AG10803 (cell line): ENCODE data around the gene MYH15.

Experiments
- DNase-seq: peaks from one replicate; pipeline ENCODE4 v3.0.0; 2010; ENCODE audit warnings: low read depth
- H3K4me3 ChIP-seq: 2 replicates; pipeline ENCODE4 v1.5.1; 2011; ENCODE audit warnings: mild to moderate bottlenecking, low read length, control low read depth
- TF ChIP-seq, protein P1 (sequence below): conservative IDR thresholded peaks from 2 replicates; pipeline ENCODE4 v1.5.1; 2011; ENCODE audit warnings: mild to moderate bottlenecking, low read length, control low read depth, inconsistent platforms

The MYH15 gene

DNA sequence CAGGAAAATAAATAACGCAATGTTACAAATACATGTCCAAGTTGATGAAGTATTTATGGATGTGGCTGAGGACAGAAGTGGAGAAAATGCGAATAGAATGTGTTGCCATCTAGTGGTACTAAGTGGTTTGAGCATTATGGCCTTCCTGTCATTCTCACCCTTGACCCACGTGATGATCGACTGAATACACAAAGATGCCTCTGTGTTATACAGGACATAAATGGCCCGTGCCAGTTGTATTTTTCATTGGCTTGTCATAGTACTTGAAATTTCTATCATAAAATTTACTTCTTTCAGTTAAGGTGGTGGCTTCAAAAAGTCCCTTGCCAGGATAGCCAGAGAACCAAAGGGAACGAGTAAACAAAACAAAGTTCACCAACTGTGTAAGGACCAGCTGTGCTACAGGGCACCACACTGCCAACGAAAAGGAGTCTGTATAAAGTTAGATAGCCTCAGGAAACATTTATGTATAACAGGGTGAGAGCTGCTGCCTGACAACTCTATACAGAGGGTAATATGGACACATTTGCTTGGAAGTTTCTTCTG lies 103.7 kb downstream of the MYH15 start:
- peak; percentile 76 for DNase-seq
- H3K4me3 ChIP-seq, result no peak overlapping the region
- TF ChIP-seq, protein P1, sequence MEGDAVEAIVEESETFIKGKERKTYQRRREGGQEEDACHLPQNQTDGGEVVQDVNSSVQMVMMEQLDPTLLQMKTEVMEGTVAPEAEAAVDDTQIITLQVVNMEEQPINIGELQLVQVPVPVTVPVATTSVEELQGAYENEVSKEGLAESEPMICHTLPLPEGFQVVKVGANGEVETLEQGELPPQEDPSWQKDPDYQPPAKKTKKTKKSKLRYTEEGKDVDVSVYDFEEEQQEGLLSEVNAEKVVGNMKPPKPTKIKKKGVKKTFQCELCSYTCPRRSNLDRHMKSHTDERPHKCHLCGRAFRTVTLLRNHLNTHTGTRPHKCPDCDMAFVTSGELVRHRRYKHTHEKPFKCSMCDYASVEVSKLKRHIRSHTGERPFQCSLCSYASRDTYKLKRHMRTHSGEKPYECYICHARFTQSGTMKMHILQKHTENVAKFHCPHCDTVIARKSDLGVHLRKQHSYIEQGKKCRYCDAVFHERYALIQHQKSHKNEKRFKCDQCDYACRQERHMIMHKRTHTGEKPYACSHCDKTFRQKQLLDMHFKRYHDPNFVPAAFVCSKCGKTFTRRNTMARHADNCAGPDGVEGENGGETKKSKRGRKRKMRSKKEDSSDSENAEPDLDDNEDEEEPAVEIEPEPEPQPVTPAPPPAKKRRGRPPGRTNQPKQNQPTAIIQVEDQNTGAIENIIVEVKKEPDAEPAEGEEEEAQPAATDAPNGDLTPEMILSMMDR, result peak; percentile 91

- peak; percentile 46 for DNase-seq
- TF ChIP-seq, protein P1, result no peak
- no peak overlapping the region for H3K4me3 ChIP-seq
Observed at GRCh38 chr3:108406063-108406660, 104.2 kb downstream of the MYH15 start.

DNA sequence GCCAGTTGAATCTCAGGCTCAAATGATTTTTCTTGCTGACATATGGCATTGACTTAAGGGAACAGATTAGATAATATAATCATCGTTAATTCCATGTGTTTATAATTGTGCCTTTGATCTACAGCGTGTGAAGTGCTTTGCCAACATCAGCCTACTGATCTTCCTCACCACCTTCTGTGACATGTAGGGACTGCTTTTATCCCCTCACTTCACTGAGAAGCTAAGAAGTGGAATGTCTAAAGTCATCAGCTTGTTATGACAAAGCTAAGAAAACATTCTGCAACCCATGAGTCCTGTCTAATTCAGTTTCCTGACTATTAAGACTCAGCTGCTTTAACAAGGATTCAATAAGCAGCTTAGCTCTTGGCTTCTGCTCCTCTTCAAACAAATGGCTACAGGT lies 106.0 kb downstream of the MYH15 start:
- DNase-seq, result no peak
- no peak overlapping the region for H3K4me3 ChIP-seq
- TF ChIP-seq, protein P1, result no peak

DNA sequence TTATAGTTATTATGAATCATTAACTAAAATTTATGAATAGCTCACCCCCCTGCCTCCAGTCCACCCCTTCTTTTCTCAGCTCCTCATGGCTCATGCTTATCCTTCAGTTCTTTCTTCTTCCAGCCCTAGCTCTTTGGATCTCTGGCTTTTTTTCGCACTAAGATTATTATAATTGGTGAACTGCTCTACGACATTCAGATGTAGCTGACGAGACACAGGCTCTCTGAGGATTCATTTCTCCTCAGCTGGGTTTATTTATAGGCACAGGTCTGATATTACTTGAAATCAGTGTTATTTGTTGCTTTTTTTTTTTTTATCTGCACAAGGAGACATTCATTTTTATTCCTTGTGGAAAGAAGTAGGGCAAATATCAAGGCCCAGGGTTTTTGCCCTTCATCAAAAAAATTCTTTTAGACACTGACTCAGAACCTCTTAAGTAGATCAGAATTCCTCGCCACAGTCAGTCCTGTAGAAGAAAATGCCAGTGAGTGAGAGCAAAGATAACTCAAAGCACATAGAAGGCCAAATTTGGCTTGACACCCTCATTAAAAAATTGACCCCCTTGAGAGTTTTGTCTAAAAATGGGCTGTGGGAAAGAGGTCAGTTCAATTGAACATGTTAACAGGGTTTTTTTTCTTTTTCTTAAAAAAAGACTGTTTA lies 106.6 kb downstream of the MYH15 start:
- peak; percentile 27 for DNase-seq
- TF ChIP-seq, protein P1, result no peak
- no peak overlapping the region for H3K4me3 ChIP-seq

DNA sequence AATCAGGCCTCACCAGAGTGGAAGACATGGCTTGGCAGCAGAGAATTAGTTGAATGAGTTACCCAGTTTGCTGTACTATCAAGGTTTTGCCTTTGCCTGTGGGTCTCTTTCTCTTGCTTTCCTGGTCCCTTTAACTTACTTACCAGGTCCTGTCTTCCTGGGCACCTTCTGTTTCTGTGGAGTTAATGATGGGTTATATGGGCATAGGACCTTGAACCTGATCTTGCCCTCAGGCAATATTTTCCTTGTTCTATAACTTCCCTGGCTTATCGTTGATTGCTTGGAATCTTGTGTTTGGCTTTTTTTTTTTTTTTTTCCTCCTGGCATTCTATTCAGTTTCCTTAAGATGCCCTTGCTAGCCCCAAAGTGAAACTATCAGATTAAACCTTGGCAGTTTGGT lies 107.2 kb downstream of the MYH15 start:
- no peak for DNase-seq
- H3K4me3 ChIP-seq, result no peak overlapping the region
- TF ChIP-seq, protein P1, result no peak

GRCh38 chr3:108401836-108402235 lies 108.6 kb downstream of the MYH15 start:
- TF ChIP-seq, protein P1, result no peak
- DNase-seq, result no peak
- H3K4me3 ChIP-seq, result no peak overlapping the region

DNA sequence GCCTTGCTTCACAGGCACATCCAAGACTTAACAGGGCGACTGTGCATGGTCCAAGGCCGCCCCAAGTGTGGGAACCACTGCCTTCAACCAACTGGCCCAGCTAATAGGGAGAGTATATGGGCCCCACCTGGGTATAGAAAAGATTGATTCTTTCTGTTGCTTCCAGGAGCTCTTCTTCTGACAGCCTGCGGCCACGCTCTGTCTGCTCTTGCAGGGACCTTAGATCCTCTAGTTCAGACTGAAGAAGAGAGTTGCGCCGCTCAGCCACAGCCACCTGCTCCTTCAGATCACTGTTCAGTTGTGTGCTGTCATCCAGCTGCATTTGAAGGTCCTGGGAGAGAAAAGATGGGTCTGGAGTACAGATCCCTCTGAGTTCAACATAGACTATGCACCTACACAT lies 111.9 kb downstream of the MYH15 start:
- TF ChIP-seq, protein P1, result no peak
- H3K4me3 ChIP-seq, result no peak overlapping the region
- DNase-seq, result no peak
